ENCODE data around the gene AKTIP. TPM values are rescaled to one million over a fixed set of nuclear protein-coding genes. Genes with fewer than 3 reads are reported as not detected.

Gene AKTIP
- total RNA-seq, 1 experiment from 2014 or later = 26.2 TPM

DNA sequence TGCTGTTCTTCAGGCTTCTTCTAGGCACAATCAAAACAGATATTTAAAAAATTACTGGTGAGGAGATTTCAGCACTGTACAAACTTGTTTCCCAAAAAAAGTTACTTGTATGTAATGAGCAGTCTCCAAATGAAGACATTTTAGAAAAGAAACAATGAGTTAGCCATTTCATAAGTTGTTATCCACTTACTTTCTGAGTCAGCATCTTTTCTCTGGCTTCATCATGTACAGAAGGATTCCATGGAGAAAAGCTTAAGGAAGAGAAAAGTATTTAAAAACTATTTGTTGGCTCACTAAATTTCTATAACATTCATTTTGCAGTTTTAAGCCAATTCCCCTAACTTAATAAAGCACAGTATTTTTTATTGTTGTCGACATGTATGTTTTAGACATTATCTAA is 10.5 kb downstream of the AKTIP start:
- Histone ChIP-seq H3K23me2 (ENCODE audit: insufficient read length, low read depth, low read length, poor library complexity, severe bottlenecking) (no peaks in the 10 kb centered on the region), H2BK120ac (ENCODE audit: low read depth, low read length, poor library complexity, severe bottlenecking) (no peak overlapping the region), H3K79me1 (ENCODE audit: insufficient read depth, low read depth, low read length, poor library complexity, severe bottlenecking) (no peaks in the 10 kb centered on the region), H3K9me3 (ENCODE audit: control insufficient read depth, low read depth, low read length) (no peaks in the 10 kb centered on the region), H3K56ac (ENCODE audit: insufficient read length, low read depth, low read length) (no peak overlapping the region), H3K27me3 (ENCODE audit: insufficient read depth, low read length) (no peaks in the 10 kb centered on the region), H2BK12ac (ENCODE audit: insufficient read length, low read depth, low read length) (no peak overlapping the region), H3K14ac (ENCODE audit: insufficient read depth, low read length) (no peak overlapping the region), H4K5ac (ENCODE audit: insufficient read length, low read depth, low read length) (no peak overlapping the region), H3K18ac (ENCODE audit: insufficient read length, low read depth, low read length) (no peak overlapping the region), H3K27ac (ENCODE audit: insufficient read length, low read depth, low read length) (no peak overlapping the region), H2BK15ac (ENCODE audit: low read depth, low read length) (no peak overlapping the region), H3K23ac (ENCODE audit: insufficient read length, low read depth, low read length) (no peak overlapping the region), H3K4me1 (ENCODE audit: insufficient read depth, low read length) (no peaks in the 10 kb centered on the region), H4K91ac (ENCODE audit: insufficient read length, low read depth, low read length) (no peak overlapping the region), H3K4ac (ENCODE audit: low read depth, low read length) (no peak overlapping the region), H4K8ac (replicated peaks; ENCODE audit: insufficient read length, low read depth, low read length) (no peak overlapping the region), H2BK5ac (ENCODE audit: insufficient read length, low read length) (no peak overlapping the region), H2BK20ac (ENCODE audit: low read depth, low read length, poor library complexity, severe bottlenecking) (no peak overlapping the region), H3K4me2 (ENCODE audit: insufficient read depth, insufficient read length, low read length) (no peak overlapping the region), H3K9ac (ENCODE audit: extremely low read depth, insufficient read length, low read length) (no peak overlapping the region), H4K20me1 (ENCODE audit: control insufficient read depth, insufficient read depth, insufficient read length) (no peaks in the 10 kb centered on the region), H2AFZ (ENCODE audit: low read length) (no peak overlapping the region), H3K79me2 (ENCODE audit: insufficient read depth, low read length) (0 out of 2 replicates have a peak, but pooled peaks cover 2% of the 10 kb centered on the region), H2AK5ac (ENCODE audit: insufficient read length, low read length) (no peak overlapping the region), H3T11ph (ENCODE audit: low read length) (no peak overlapping the region)
- no peaks in the 10 kb centered on the region for H3K4me1 Mint-ChIP-seq
- WGBS (ENCODE audit: extremely low coverage, insufficient read length, low lambda C conversion rate) = no CpG with 5 or more reads among the region's 1 CpG
- no peak overlapping the region for H3K27ac Mint-ChIP-seq
- no peak for TF ChIP-seq CTCF (conservative IDR thresholded peaks at IDR 0.05)
- H3K27me3 Mint-ChIP-seq (ENCODE audit: low read depth) = no peaks in the 10 kb centered on the region
- H3K4me3 Mint-ChIP-seq = no peak overlapping the region
- peaks cover 12 to 79% (median 62%) of the 10 kb centered on the region in 3 experiments; a peak in 6 of 7 replicates for H3K36me3 Mint-ChIP-seq (ENCODE audit: insufficient read depth in 1 of 3, low read depth in 3 of 3)
- no peaks in the 10 kb centered on the region for H3K9me3 Mint-ChIP-seq
- no peak for DNase-seq

Data from H9 (cell line).